HepG2 (cell line): ENCODE data around the gene CSTF1. TPM values are rescaled to one million over a fixed set of nuclear protein-coding genes. Genes with fewer than 3 reads are reported as not detected.

Experiments
- EHMT2 ChIP-seq: fragments of 200-600 bp; sonication (generic); IDR thresholded peaks from 2 replicates; pipeline ENCODE4 v1.7.0; 2017; ENCODE audit warnings: antibody characterized with exemption, low read depth, low read length, borderline replicate concordance
- FIP1L1 ChIP-seq: fragments of 200-400 bp; formaldehyde crosslinking; IDR thresholded peaks from 2 replicates; pipeline ENCODE4 v1.6.1; 2018; ENCODE audit warnings: low read depth, mild to moderate bottlenecking, low read length, moderate library complexity, borderline replicate concordance; ENCODE audit not compliant: insufficient read depth
- GTF3A ChIP-seq: sonication (generic); formaldehyde crosslinking; conservative IDR thresholded peaks from 2 replicates; pipeline ENCODE4 v1.4.0; 2020; ENCODE audit warnings: mild to moderate bottlenecking, missing genetic modification reagents
- HDAC2 ChIP-seq: sonication (generic); formaldehyde crosslinking; IDR thresholded peaks from 2 replicates; pipeline ENCODE4 v1.4.0; 2020; ENCODE audit warnings: missing genetic modification reagents
- HMGXB3 ChIP-seq: sonication (generic); formaldehyde crosslinking; IDR thresholded peaks from 2 replicates; pipeline ENCODE4 v1.4.0; 2020; ENCODE audit warnings: missing genetic modification reagents, borderline replicate concordance
- HMGXB4 ChIP-seq, 2 experiments: sonication (generic) in 1 of 2; formaldehyde crosslinking in 1 of 2; IDR thresholded peaks; 2 replicates each; pipeline versions ENCODE4 v1.4.0 to v1.6.1; 2018 to 2020; ENCODE audit warnings: missing genetic modification reagents in 2 of 2, borderline replicate concordance in 1 of 2, low read depth in 1 of 2, mild to moderate bottlenecking in 1 of 2, missing biosample characterization in 1 of 2
- HNRNPK ChIP-seq: fragments of 200-400 bp; formaldehyde crosslinking; IDR thresholded peaks from 2 replicates; pipeline ENCODE4 v1.6.1; 2018; ENCODE audit warnings: low read length, low read depth, moderate library complexity, mild to moderate bottlenecking; ENCODE audit not compliant: poor library complexity, severe bottlenecking
- JUND ChIP-seq: sonication (generic); formaldehyde crosslinking; IDR thresholded peaks from 2 replicates; pipeline ENCODE4 v1.8.0; 2022; ENCODE audit warnings: mild to moderate bottlenecking, missing genetic modification reagents
- NCOA1 ChIP-seq: sonication (generic); formaldehyde crosslinking; IDR thresholded peaks from 2 replicates; pipeline ENCODE4 v1.9.0; 2021; ENCODE audit warnings: missing genetic modification reagents
- ONECUT2 ChIP-seq: sonication (generic); formaldehyde crosslinking; IDR thresholded peaks from 2 replicates; pipeline ENCODE4 v1.4.0; 2020; ENCODE audit warnings: missing genetic modification reagents
- PAWR ChIP-seq: sonication (generic); formaldehyde crosslinking; IDR thresholded peaks from 2 replicates; pipeline ENCODE4 v1.4.0; 2020; ENCODE audit warnings: missing genetic modification reagents, mild to moderate bottlenecking, borderline replicate concordance
- YY1 ChIP-seq: IDR thresholded peaks from 2 replicates; pipeline ENCODE4 v1.6.1; 2011; ENCODE audit warnings: low read length, low read depth, moderate library complexity, mild to moderate bottlenecking; ENCODE audit not compliant: insufficient read depth, insufficient replicate concordance
- ZBTB14 ChIP-seq: sonication (generic); formaldehyde crosslinking; IDR thresholded peaks from 2 replicates; pipeline ENCODE4 v1.4.0; 2020; ENCODE audit warnings: missing genetic modification reagents
- ZNF704 ChIP-seq: sonication (generic); formaldehyde crosslinking; IDR thresholded peaks from 2 replicates; pipeline ENCODE4 v1.8.1; 2023; ENCODE audit warnings: mild to moderate bottlenecking, inconsistent platforms, moderate library complexity, missing genetic modification reagents, borderline replicate concordance
- polyA plus RNA-seq, 8 experiments: library from polyadenylated mRNA; depleted of rRNA in 3 of 8; stranded (reverse) in 7 of 8; unstranded in 1 of 8; fragments of >200 nt; fragmentation: Illumina TruSeq in 4 of 8; extraction: Trizol in 4 of 8; gene quantifications; 2 replicates each; pipeline versions ENCODE4 v1.2.1 to v1.2.3, GENCODE V29; 2011 to 2016; ENCODE audit warnings: low read depth in 4 of 8, missing spikeins in 1 of 8, mixed read lengths in 1 of 8; ENCODE audit not compliant: insufficient read depth in 1 of 8
- total RNA-seq, 5 experiments: library from RNA; depleted of rRNA; stranded (reverse); fragments of >200 nt; fragmentation: Illumina TruSeq; extraction: Trizol; gene quantifications; 2 replicates each; pipeline ENCODE4 v1.2.3, GENCODE V29; 2016; ENCODE audit warnings: low read depth in 1 of 5
- TF ChIP-seq, protein P1 (sequence below): fragments of 450-650 bp; IDR thresholded peaks from 2 replicates; pipeline ENCODE4 v1.6.1; 2017; ENCODE audit warnings: mild to moderate bottlenecking

The CSTF1 gene
- total and polyA plus RNA-seq, 2 of the 13 experiments (the other 11 are each of a cell fraction or from before 2014, with no cell fraction given) = 70.9 to 100 TPM

DNA sequence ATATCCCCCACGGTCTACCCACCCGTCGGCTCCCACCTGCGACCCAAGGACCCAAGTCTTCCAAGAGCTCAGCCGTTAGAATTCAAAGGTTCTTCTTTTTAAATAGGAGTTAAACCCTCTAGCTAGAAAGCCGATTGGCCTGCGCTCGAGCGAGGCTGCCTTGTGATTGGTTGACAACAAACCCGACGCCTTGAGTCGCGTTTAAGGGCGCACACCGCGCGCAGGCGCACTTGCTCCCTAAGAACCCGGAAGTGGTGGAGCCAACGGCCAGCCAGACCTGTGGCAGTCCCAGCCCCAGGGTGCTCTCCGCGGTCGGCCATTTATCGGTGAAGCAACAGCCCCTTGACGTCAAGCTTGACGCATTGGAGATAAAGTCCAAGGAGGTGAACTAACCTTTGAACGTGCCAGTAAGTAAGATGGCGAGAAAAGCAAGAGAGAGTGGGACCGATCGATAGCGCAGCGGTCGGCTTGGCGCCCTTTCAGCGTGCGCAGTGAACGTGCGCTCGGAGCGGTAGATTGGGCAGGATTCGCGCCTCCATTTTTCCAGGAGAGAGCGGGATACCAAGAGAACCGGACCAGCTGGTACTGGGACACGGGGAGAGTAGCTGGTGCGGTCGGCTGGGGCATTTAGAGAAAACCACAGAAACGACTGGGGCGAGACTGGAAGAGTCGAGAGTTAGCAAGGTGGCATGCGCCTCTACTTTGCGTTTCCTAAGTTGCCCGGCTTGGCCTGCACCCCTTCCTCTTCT, at the start of gene CSTF1, which contains the start of gene AURKA (continued):
- TF ChIP-seq, protein P1, sequence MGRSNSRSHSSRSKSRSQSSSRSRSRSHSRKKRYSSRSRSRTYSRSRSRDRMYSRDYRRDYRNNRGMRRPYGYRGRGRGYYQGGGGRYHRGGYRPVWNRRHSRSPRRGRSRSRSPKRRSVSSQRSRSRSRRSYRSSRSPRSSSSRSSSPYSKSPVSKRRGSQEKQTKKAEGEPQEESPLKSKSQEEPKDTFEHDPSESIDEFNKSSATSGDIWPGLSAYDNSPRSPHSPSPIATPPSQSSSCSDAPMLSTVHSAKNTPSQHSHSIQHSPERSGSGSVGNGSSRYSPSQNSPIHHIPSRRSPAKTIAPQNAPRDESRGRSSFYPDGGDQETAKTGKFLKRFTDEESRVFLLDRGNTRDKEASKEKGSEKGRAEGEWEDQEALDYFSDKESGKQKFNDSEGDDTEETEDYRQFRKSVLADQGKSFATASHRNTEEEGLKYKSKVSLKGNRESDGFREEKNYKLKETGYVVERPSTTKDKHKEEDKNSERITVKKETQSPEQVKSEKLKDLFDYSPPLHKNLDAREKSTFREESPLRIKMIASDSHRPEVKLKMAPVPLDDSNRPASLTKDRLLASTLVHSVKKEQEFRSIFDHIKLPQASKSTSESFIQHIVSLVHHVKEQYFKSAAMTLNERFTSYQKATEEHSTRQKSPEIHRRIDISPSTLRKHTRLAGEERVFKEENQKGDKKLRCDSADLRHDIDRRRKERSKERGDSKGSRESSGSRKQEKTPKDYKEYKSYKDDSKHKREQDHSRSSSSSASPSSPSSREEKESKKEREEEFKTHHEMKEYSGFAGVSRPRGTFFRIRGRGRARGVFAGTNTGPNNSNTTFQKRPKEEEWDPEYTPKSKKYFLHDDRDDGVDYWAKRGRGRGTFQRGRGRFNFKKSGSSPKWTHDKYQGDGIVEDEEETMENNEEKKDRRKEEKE = no peak
- TF ChIP-seq NCOA1 (CRISPR knock-in tag) (peak; percentile 84; the same call in 1 of the 2 replicates), HDAC2 (CRISPR knock-in tag) (peak; percentile 99), EHMT2 (no peak; the same call in 1 of the 2 replicates), FIP1L1 (peak; percentile 97), GTF3A (CRISPR knock-in tag) (no peak; the same call in 1 of the 2 replicates), ZNF704 (peak; percentile 93), HMGXB3 (peak; percentile 91; the same call in 1 of the 2 replicates), YY1 (peak; percentile 100), HNRNPK (no peak), ONECUT2 (CRISPR knock-in tag) (peak; percentile 98), ZBTB14 (CRISPR knock-in tag) (peak; percentile 67; the same call in 1 of the 2 replicates), JUND (CRISPR knock-in tag) (peak; percentile 94), HMGXB4 (CRISPR knock-in tag; IDR thresholded peaks at IDR 0.05; ENCODE audit: borderline replicate concordance in 1 of 2, low read depth in 1 of 2) (peak; percentile 92 to 99), PAWR (peak; percentile 50; the same call in 1 of the 2 replicates)
